Osteoblast (primary cell): ENCODE measurements around the gene N4BP3. TPM values are rescaled to one million over a fixed set of nuclear protein-coding genes. Genes with fewer than 3 reads are reported as not detected.
A peak's percentile ranks its signal among the peaks of the same experiment; 100 is the strongest.

ENCODE experiments used
- DNase-seq: peaks from one replicate; pipeline ENCODE4 v3.0.0; 2011; ENCODE audit warnings: low spot score, mixed read lengths; ENCODE audit not compliant: insufficient read length; ENCODE audit errors: missing footprints
- H2AFZ ChIP-seq: 2 replicates; pipeline ENCODE4 v1.6.0; 2011; ENCODE audit warnings: mild to moderate bottlenecking, low read length
- H3K27ac ChIP-seq: 2 replicates; pipeline ENCODE4 v1.5.1; 2011; ENCODE audit warnings: mild to moderate bottlenecking, low read depth, low read length, moderate library complexity
- H3K27me3 ChIP-seq: 2 replicates; pipeline ENCODE4 v1.6.0; 2012; ENCODE audit warnings: mild to moderate bottlenecking, control low read depth, inconsistent platforms, low read length, moderate library complexity; ENCODE audit not compliant: insufficient read depth
- H3K36me3 ChIP-seq: 2 replicates; pipeline ENCODE4 v1.5.1; 2011; ENCODE audit warnings: mild to moderate bottlenecking, low read length, control low read depth, moderate library complexity; ENCODE audit not compliant: insufficient read depth
- H3K4me1 ChIP-seq: 2 replicates; pipeline ENCODE4 v1.5.1; 2011; ENCODE audit warnings: mild to moderate bottlenecking, low read length, control low read depth, moderate library complexity; ENCODE audit not compliant: insufficient read depth
- H3K4me2 ChIP-seq: 2 replicates; pipeline ENCODE4 v1.6.0; 2011; ENCODE audit warnings: mild to moderate bottlenecking, low read length; ENCODE audit not compliant: insufficient read depth
- H3K4me3 ChIP-seq: fragments of 200-600 bp; sonication (generic); 3 replicates; pipeline ENCODE4 v1.5.1; 2012; ENCODE audit warnings: mild to moderate bottlenecking, low read length, inconsistent platforms; ENCODE audit not compliant: insufficient read depth
- H3K79me2 ChIP-seq: 2 replicates; pipeline ENCODE4 v1.6.0; 2012; ENCODE audit warnings: mild to moderate bottlenecking, low read length, control low read depth, inconsistent platforms; ENCODE audit not compliant: insufficient read depth
- H3K9me3 ChIP-seq: 2 replicates; pipeline ENCODE4 v1.5.1; 2011; ENCODE audit warnings: low read depth, low read length, control low read depth
- H4K20me1 ChIP-seq: 2 replicates; pipeline ENCODE4 v1.6.0; 2012; ENCODE audit warnings: mild to moderate bottlenecking, low read length, control low read depth; ENCODE audit not compliant: insufficient read depth
- CTCF ChIP-seq: IDR thresholded peaks from 2 replicates; pipeline ENCODE4 v1.5.1; 2011; ENCODE audit warnings: mild to moderate bottlenecking, low read depth, low read length, moderate library complexity; ENCODE audit errors: extremely low read depth
- total RNA-seq: library from RNA; depleted of rRNA; stranded (reverse); fragments of >200 nt; gene quantifications from 2 replicates; pipeline ENCODE4 v1.2.3, GENCODE V29; 2012

N4BP3 gene
- total RNA-seq, 1 donor = under 0.01 TPM

- DNase-seq = peak; percentile 39
Observed at GRCh38 chr5:178111925-178112324, 1.4 kb upstream of the N4BP3 start.

GRCh38 chr5:178112545-178112944, 787 bp upstream of the N4BP3 start:
- Histone ChIP-seq H3K27ac (no peak overlapping the region), H3K4me3 (no peak overlapping the region), H3K4me2 (no peak overlapping the region), H3K4me1 (no peaks in the 10 kb centered on the region), H3K36me3 (no peaks in the 10 kb centered on the region), H4K20me1 (no peaks in the 10 kb centered on the region), H2AFZ (no peak overlapping the region), H3K79me2 (no peaks in the 10 kb centered on the region), H3K27me3 (peaks cover 44% of the 10 kb centered on the region), H3K9me3 (peaks cover 2% of the 10 kb centered on the region)
- DNase-seq = no peak
- no peak for TF ChIP-seq CTCF

More at GRCh38 chr5:178111925-178112324, 1.4 kb upstream of the N4BP3 start:
- Histone ChIP-seq H3K27me3 (peaks cover 40% of the 10 kb centered on the region), H3K4me1 (no peaks in the 10 kb centered on the region), H3K4me2 (no peak overlapping the region), H3K79me2 (no peaks in the 10 kb centered on the region), H3K36me3 (no peaks in the 10 kb centered on the region), H2AFZ (no peak overlapping the region), H3K9me3 (peaks cover 2% of the 10 kb centered on the region), H4K20me1 (no peaks in the 10 kb centered on the region), H3K27ac (no peak overlapping the region), H3K4me3 (no peak overlapping the region)
- no peak for TF ChIP-seq CTCF

GRCh38 chr5:178113841-178114324, 551 bp downstream of the N4BP3 start:
- Histone ChIP-seq H2AFZ (no peak overlapping the region), H3K79me2 (no peaks in the 10 kb centered on the region), H3K9me3 (peaks cover 2% of the 10 kb centered on the region), H3K36me3 (no peaks in the 10 kb centered on the region), H4K20me1 (no peaks in the 10 kb centered on the region), H3K27ac (no peak overlapping the region), H3K27me3 (peaks cover 44% of the 10 kb centered on the region), H3K4me3 (no peak overlapping the region), H3K4me2 (no peak overlapping the region), H3K4me1 (no peaks in the 10 kb centered on the region)
- peak; percentile 51 for DNase-seq
- TF ChIP-seq CTCF = no peak

GRCh38 chr5:178114325-178115135, 1.2 kb downstream of the N4BP3 start:
- peak; percentile 75 for DNase-seq
- H3K4me1 ChIP-seq = no peaks in the 10 kb centered on the region
- H3K27ac ChIP-seq = no peak overlapping the region
- TF ChIP-seq CTCF = no peak
- H3K79me2 ChIP-seq = no peaks in the 10 kb centered on the region
- H3K27me3 ChIP-seq = peaks cover 44% of the 10 kb centered on the region
- H3K4me2 ChIP-seq = no peak overlapping the region
- H3K9me3 ChIP-seq = peaks cover 2% of the 10 kb centered on the region
- H2AFZ ChIP-seq = no peak overlapping the region
- H3K4me3 ChIP-seq = no peak overlapping the region
- H4K20me1 ChIP-seq = no peaks in the 10 kb centered on the region
- H3K36me3 ChIP-seq = no peaks in the 10 kb centered on the region
